Common myeloid progenitor, CD34-positive (primary cell): ENCODE data around the gene CBLIF.

ENCODE experiments used
- CTCF ChIA-PET: fragments of 350-600 bp; sonication (Branson Sonifier 250); formaldehyde crosslinking; loops from one replicate; lab custom pipeline; 2021; ENCODE audit warnings: antibody characterized with exemption; lab: Charles Lee
- POLR2A ChIA-PET: fragments of 350-600 bp; sonication (Branson Sonifier 250); formaldehyde crosslinking; loops from one replicate; lab custom pipeline; 2021; ENCODE audit warnings: antibody characterized with exemption; lab: Charles Lee
- DNase-seq, 3 donors: peaks; one replicate each; pipeline versions ENCODE4 v3.0.0 to v3.0.0-alpha.2; 2013
- H3K27ac ChIP-seq, 2 experiments: 1 replicate in 1 of 2; 2 replicates in 1 of 2; pipeline ENCODE4 v1.7.0; 2013; ENCODE audit warnings: inconsistent platforms in 2 of 2, low read length in 2 of 2, mild to moderate bottlenecking in 2 of 2, low read depth in 1 of 2, moderate library complexity in 1 of 2; ENCODE audit not compliant: severe bottlenecking in 2 of 2, insufficient read depth in 1 of 2, poor library complexity in 1 of 2
- H3K27me3 ChIP-seq, 5 experiments: replicated peaks in 2 of 5; 1 replicate in 3 of 5; 2 replicates in 2 of 5; pipeline versions ENCODE4 v1.6.1 to v1.7.0; 2013; ENCODE audit warnings: low read length in 4 of 5, mild to moderate bottlenecking in 2 of 5, moderate library complexity in 2 of 5, inconsistent platforms in 1 of 5; ENCODE audit not compliant: insufficient read depth in 5 of 5, control insufficient read depth in 4 of 5
- H3K36me3 ChIP-seq, 4 experiments: 1 replicate in 2 of 4; 2 replicates in 2 of 4; pipeline versions ENCODE4 v1.6.1 to v1.7.0; 2013; ENCODE audit warnings: low read length in 3 of 4, control low read depth in 1 of 4, mild to moderate bottlenecking in 1 of 4; ENCODE audit not compliant: control insufficient read depth in 4 of 4, insufficient read depth in 4 of 4
- H3K4me1 ChIP-seq, 4 experiments: 1 replicate in 3 of 4; 2 replicates in 1 of 4; pipeline versions ENCODE4 v1.6.1 to v1.7.1; 2013; ENCODE audit warnings: low read length in 3 of 4, mild to moderate bottlenecking in 3 of 4, control low read depth in 1 of 4, inconsistent platforms in 1 of 4, moderate library complexity in 1 of 4; ENCODE audit not compliant: control insufficient read depth in 4 of 4, insufficient read depth in 4 of 4; ENCODE audit errors: control extremely low read depth in 1 of 4
- H3K4me3 ChIP-seq, 7 experiments: 1 replicate in 4 of 7; 2 replicates in 3 of 7; pipeline versions ENCODE4 v1.5.1 to v1.7.0; 2013; ENCODE audit warnings: mild to moderate bottlenecking in 7 of 7, low read length in 6 of 7, moderate library complexity in 6 of 7, inconsistent platforms in 2 of 7, low read depth in 2 of 7, control low read depth in 1 of 7; ENCODE audit not compliant: insufficient read depth in 4 of 7, control insufficient read depth in 1 of 7; ENCODE audit errors: extremely low read depth in 1 of 7
- H3K9me3 ChIP-seq, 5 experiments: 1 replicate in 4 of 5; 2 replicates in 1 of 5; pipeline versions ENCODE4 v1.6.1 to v1.7.1; 2013; ENCODE audit warnings: low read length in 4 of 5, mild to moderate bottlenecking in 2 of 5, inconsistent platforms in 1 of 5, low read depth in 1 of 5, moderate library complexity in 1 of 5; ENCODE audit not compliant: control insufficient read depth in 4 of 5, insufficient read depth in 2 of 5; ENCODE audit errors: control extremely low read depth in 1 of 5
- WGBS: methylation state at CpG from one replicate; pipeline ENCODE4 v1.1.5; 2013; ENCODE audit not compliant: insufficient coverage; 5-methylcytosine and 5-hydroxymethylcytosine counted together

Gene CBLIF

DNA sequence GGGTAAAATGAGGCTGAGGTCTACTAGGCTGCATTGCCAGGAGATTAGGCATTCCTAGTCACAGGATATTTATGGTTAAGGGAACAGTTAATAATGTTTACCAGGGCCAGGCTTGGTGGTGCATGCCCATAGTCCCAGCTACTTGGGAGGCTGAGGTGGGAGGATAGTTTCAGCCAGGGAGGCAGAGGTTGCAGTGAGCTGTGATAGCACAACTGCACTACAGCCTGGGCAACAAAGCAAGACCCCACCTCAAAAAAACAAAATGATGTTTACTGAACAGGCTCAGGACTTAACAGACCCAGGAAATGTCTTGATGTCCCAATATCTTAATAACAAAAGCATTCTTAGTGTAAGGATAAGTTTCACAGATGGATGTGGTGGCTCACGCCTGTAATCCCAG, 31.9 kb downstream of the CBLIF start:
- ChIA-PET POLR2A (no interaction called here), CTCF (interaction anchor here (1.1 to 1.2 kb wide), 2 partner anchors 9 to 439 kb away, joined by 3 read pairs; no protein-coding TSS in a partner anchor)
- peak overlapping the region in 3 of 7 experiments; percentile 32 to 72 (median 64) for H3K4me3 ChIP-seq
- no CpG with 5 or more reads among the region's 1 CpG for WGBS
- no peak overlapping the region for H3K27ac ChIP-seq
- H3K27me3 ChIP-seq: no peaks in the 10 kb centered on the region
- peaks cover 21 to 66% (median 40%) of the 10 kb centered on the region in 4 experiments for H3K4me1 ChIP-seq
- DNase-seq: no peak
- peaks cover 0 to 4% (median 3%) of the 10 kb centered on the region in 4 experiments for H3K36me3 ChIP-seq
- H3K9me3 ChIP-seq: no peaks in the 10 kb centered on the region

DNA sequence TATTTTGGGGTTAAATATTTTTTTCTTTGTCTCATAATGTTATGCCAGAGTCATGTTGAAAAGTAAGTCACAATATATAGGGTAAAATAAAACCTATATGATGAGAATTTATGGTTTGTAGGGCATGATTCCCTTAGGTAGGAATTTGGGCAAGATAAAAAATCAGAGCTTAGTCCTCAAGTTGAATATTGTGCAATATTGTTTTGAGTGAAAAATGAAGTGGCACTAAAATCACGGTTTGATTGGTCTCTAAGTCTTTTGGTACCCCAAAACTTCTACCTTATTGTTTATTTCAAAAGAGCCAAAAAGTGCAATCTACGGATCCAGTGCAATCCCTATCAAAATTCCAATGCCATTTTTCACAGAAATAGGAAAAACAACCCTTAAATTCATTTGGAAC, 33.1 kb downstream of the CBLIF start:
- Histone ChIP-seq H3K4me1 (peaks cover 22 to 66% (median 42%) of the 10 kb centered on the region in 4 experiments), H3K27ac (no peak overlapping the region), H3K9me3 (no peaks in the 10 kb centered on the region), H3K36me3 (peaks cover 0 to 15% (median 4%) of the 10 kb centered on the region in 4 experiments), H3K27me3 (no peaks in the 10 kb centered on the region), H3K4me3 (no peak overlapping the region)
- ChIA-PET POLR2A (no interaction called here), CTCF (interaction anchor here (1.5 kb wide), 1 partner anchor 10 kb away, joined by 4 read pairs; no protein-coding TSS in a partner anchor)
- 100% methylated on average over 1 of the region's 2 CpGs for WGBS
- DNase-seq: no peak

GRCh38 chr11:59810911-59811259, 34.4 kb downstream of the CBLIF start:
- WGBS: 15% methylated on average over 3 of the region's 8 CpGs

GRCh38 chr11:59810189-59810910, 34.9 kb downstream of the CBLIF start, which contains the start of gene MRPL16:
TSS of gene MRPL16 (minus strand) at chr11:59810778. CDS start at chr11:59810658, 120 bp downstream.
- Histone ChIP-seq H3K4me3 (peak within 1 kb of the TSS; percentile 71 to 99 (median 97)), H3K27ac (peak within 1 kb of the TSS; percentile 62 to 88), H3K36me3 (peaks cover 0 to 34% (median 14%) of the 10 kb centered on the region in 4 experiments), H3K27me3 (no peaks in the 10 kb centered on the region), H3K4me1 (peaks cover 20 to 62% (median 45%) of the 10 kb centered on the region in 4 experiments), H3K9me3 (no peaks in the 10 kb centered on the region)
- ChIA-PET POLR2A (interaction anchor here (0.7 kb wide), 1 partner anchor 130 kb away, joined by 3 read pairs; no protein-coding TSS in a partner anchor), CTCF (interaction anchor here (2.0 to 8.0 kb wide), 4 partner anchors 10 to 56 kb away, joined by 4 to 65 read pairs (median 11); partner anchors contain the start of gene STX3)
- WGBS: under 1% methylated on average over 45 of the region's 54 CpGs
- peak; percentile 93 to 97 (median 96) for DNase-seq

More at GRCh38 chr11:59810911-59811259, 34.4 kb downstream of the CBLIF start:
- Histone ChIP-seq H3K27me3 (no peaks in the 10 kb centered on the region), H3K36me3 (peaks cover 0 to 28% (median 11%) of the 10 kb centered on the region in 4 experiments), H3K4me1 (peaks cover 20 to 66% (median 45%) of the 10 kb centered on the region in 4 experiments), H3K4me3 (peak overlapping the region; percentile 71 to 99 (median 97)), H3K27ac (peak overlapping the region; percentile 62 to 88), H3K9me3 (no peaks in the 10 kb centered on the region)
- no peak for DNase-seq
- ChIA-PET CTCF (interaction anchor here (2.0 to 2.3 kb wide), 2 partner anchors 10 to 39 kb away, joined by 4 to 15 read pairs; no protein-coding TSS in a partner anchor), POLR2A (interaction anchor here (0.7 kb wide), 1 partner anchor 130 kb away, joined by 3 read pairs; no protein-coding TSS in a partner anchor)

DNA sequence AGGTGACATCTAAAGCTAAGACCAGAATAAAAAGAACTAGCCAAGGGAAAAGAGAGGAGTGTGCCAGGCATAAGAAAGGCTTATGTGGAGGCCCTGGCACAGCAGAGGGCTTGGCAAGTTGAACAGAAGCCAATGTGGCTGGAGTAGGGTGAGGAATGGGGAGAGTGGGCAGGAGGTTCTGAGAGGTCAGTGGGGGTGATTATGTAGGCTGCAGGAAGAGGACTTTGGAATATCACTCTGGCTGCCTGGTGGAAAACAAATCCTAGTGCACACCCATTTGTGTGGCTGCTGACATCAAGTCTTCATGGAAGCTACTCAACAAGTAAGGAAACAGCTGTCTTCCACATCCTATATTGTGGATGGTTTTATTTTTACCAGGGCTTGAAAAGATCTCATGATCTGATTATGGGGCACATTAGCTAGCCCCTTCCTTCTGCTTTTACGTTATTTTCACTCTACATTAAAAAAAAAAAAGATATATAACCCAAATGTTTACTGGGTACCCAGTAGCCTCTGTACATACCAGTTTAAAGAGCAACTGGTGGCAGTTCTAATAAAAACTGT, 38.2 kb downstream of the CBLIF start:
- Histone ChIP-seq H3K9me3 (no peaks in the 10 kb centered on the region), H3K27me3 (no peaks in the 10 kb centered on the region), H3K4me1 (peaks cover 16 to 60% (median 44%) of the 10 kb centered on the region in 4 experiments), H3K36me3 (peaks cover 0 to 57% (median 16%) of the 10 kb centered on the region in 4 experiments), H3K27ac (peak overlapping the region in 1 of 2 experiments; percentile 43), H3K4me3 (peak overlapping the region in 2 of 7 experiments; percentile 44 to 48)
- ChIA-PET POLR2A (no interaction called here), CTCF (interaction anchor here (0.7 to 8.0 kb wide), 4 partner anchors 45 to 445 kb away, joined by 3 to 65 read pairs (median 8); partner anchors contain the start of gene STX3)
- DNase-seq: peak in 2 of 3 donors; percentile 67 to 81
- WGBS: no CpG with 5 or more reads among the region's 1 CpG

DNA sequence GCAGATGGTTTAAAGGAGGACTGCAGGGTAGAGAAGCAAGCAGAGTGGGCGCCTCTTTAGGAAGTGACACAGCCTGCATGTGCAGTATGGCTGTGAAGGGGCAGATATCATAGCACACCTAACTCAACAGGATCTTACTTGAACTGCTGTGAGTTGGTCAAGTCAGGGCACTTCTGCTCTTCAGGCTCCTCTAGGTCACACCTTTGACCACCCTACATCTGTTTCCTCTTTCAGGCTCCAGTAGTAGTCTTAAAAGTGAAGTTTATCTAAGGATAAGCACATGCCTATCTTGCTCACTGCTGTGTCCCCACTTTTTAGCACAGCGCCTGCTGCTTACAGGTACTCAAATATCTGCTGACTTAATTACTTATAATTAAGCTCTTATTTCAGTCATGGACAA, 41.2 kb downstream of the CBLIF start:
- peaks cover 9 to 46% (median 36%) of the 10 kb centered on the region in 4 experiments for H3K4me1 ChIP-seq
- no peak overlapping the region for H3K4me3 ChIP-seq
- H3K27ac ChIP-seq: no peak overlapping the region
- WGBS: 25% methylated on average over 1 of the region's 2 CpGs
- H3K9me3 ChIP-seq: no peaks in the 10 kb centered on the region
- H3K27me3 ChIP-seq: no peaks in the 10 kb centered on the region
- peak in 2 of 3 donors; percentile 70 to 84 for DNase-seq
- ChIA-PET POLR2A (no interaction called here), CTCF (interaction anchor here (2.0 to 8.0 kb wide), 2 partner anchors 50 to 448 kb away, joined by 7 to 65 read pairs; partner anchors contain the start of gene STX3)
- peaks cover 0 to 77% (median 19%) of the 10 kb centered on the region in 4 experiments for H3K36me3 ChIP-seq
